Stimulated activated CD8-positive, alpha-beta memory T cell treated with anti-CD3 and anti-CD28 coated beads, Interleukin-15, amount 100 ng/mL, for 48 hours (primary cell): ENCODE results near the gene MEGF11.

ENCODE experiments used
- DNase-seq, 2 donors: peaks; one replicate each; pipeline ENCODE4 v3.0.0-alpha.2; 2020; ENCODE audit warnings: low read depth in 2 of 2

MEGF11 gene

DNA sequence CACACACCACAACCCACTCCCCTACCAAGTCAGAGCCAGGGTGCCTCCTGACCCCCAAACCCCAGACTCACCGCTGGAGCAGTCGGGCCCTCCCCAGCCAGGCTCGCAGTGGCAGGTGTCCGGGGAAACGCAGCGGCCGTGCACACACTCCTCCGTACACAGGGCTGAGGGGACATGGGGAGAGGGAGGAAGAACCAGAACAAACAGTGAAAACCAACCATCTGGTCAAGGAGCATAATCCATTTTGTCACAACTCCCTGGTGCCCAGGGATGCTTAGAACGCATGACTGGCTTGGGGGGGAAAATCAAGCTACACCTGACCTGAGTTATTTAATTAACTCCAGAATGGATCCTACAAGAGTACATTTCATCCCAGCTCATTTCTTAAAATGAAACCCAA is 159.2 kb downstream of the MEGF11 start:
- no peak for DNase-seq

GRCh38 chr15:66092053-66093016 is 161.2 kb downstream of the MEGF11 start:
- no peak for DNase-seq

DNA sequence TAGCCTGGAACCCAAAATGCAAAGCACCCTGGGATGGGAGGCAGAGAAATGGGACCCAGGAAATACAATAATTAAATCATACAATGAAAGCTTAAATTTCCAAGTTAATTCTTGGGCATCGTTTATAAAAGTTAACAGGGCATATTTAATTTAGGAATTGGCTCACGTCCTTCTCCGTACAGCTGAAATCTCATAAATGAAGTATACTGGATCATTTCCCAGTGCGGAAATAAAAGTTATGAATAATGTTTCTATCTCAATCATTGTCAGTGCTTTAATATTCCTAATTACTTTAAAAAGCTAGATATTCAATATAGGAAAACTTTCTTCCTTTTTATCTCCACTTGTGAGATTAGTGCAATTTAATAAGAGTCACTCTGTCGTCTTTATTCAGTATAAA is 164.0 kb downstream of the MEGF11 start:
- no peak for DNase-seq

- no peak for DNase-seq
Observed at GRCh38 chr15:66089049-66089448, 164.5 kb downstream of the MEGF11 start.

GRCh38 chr15:66085128-66085527 is 168.4 kb downstream of the MEGF11 start:
- peak in 1 of 2 donors; percentile 8 for DNase-seq

GRCh38 chr15:66084704-66085103 is 168.8 kb downstream of the MEGF11 start:
- DNase-seq, result no peak

DNA sequence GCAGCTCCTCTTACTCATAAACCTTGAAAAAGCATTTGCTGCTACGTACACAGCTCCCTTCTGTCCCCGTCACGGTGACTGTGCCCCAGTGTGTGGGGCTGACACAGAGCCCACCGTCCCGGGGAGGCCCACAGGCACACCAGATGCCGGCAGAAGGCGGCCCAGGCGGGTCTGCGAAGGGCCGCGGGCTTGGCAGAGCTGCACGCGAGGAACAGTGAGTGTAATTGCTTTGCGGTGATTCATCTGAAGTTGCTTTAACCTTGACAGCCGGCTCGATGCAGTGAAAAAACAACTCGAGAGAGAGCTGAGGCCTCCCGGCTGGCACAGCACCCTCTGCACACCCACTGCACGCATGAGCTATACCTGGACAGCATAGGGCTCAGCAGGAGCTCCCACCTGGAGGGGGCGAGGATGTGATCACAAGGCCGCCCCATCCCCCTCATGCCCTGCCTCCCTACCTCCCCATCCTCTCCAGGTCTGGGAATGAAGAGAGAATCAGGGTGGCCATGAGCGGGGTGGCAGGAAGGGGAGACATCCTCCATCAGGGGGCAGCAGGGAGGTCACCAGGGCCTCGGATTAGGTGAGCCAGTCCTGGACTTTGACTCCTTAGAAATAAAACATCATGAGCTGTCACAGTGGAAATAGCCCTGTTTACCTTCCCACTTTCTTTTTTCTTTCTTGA is 172.7 kb downstream of the MEGF11 start:
- DNase-seq, result no peak

DNA sequence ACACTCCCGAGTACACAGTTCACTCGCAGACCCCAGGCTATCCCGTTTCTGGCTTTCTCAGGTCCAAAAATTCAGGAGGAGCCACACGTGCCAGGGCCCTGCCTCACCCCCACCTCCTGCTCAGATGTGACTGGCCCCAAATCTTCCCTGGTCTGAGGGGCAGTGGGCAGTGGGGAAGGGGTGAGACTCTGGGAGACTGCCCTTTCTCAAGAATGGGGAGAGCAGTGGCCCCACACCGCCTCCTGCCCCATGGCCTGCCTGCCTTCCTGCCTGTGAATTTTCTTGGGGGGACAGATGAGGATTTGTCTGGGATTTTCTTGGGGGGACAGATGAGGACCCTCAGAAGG is 174.6 kb downstream of the MEGF11 start:
- DNase-seq, result no peak

DNA sequence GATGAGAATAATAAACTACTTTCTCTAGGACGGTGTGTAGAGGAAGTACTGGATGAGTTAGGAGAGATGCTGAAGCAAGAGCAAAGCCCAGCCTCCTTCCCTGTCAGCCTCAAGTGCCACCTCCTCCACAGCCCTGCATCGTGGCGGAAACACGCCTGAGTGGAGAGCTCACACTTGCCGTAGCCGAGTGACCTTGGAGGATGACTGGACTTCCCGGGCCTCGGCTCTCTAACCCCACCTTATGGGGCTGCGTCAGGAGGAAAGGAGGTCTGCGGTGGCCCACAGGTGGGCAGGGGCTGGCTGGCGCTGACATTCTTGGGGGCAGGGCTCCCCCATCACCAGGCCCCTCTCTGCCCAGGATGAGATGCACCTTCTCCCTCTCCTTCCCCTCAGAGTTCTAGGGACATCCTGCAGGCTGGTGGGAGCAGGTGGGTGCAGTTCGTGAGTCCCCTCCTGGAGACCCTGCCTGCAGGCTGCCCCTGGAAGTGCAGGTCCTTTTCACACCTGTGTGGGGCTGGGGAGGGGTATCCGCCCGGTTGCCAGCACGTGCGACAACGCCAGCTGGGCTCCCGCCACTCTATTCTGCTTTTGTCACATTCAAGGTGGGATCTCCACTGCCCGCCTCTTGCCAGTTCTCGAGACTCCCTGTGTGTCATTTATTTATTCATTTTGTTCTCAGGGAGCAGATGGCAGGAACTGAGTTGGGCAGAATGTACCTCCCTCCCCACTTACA is 175.2 kb downstream of the MEGF11 start:
- no peak for DNase-seq

GRCh38 chr15:66077320-66077663 is 176.3 kb downstream of the MEGF11 start:
- no peak for DNase-seq

GRCh38 chr15:66076591-66077319 is 176.8 kb downstream of the MEGF11 start:
- DNase-seq, result no peak

GRCh38 chr15:66075947-66076346 is 177.6 kb downstream of the MEGF11 start:
- no peak for DNase-seq

GRCh38 chr15:66072616-66073361 is 180.8 kb downstream of the MEGF11 start:
- DNase-seq, result no peak

- no peak for DNase-seq
Observed at GRCh38 chr15:66071921-66072295, 181.6 kb downstream of the MEGF11 start.

DNA sequence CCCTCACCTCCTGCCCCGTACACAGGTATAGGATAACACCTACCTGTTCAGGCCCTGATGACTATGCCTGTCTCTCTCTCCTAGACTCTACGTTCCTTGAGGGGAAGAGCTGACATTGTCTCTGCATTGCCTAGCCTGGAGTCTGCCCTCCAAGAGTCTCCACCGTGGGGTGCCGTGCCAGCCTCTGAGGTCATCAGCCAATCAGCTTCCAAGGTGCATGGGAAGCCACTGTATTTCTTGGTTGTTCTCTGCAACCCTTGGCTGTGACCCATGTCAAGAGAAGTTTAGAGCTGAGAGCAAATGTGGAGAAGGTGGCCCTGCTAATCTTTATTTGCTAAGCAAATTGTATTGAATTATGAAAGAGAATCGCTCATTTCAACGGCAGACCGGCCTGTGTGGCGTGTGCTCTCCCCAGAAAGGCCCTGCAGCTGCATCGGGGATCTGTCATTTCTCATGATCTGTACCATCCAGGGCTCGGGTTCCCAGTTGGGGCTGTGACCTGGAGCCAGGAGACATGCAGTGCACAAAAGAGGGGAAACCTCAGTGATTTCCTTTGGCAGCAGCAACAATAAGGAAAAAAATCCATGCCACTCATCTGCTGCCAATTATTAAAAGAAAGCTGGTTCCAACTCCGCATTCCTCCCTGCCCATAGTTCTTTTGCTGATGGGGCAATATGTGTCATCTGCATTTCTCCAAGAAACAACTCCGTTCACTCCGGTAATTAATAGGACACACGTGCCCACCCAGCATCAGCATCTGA is 182.2 kb downstream of the MEGF11 start:
- no peak for DNase-seq

DNA sequence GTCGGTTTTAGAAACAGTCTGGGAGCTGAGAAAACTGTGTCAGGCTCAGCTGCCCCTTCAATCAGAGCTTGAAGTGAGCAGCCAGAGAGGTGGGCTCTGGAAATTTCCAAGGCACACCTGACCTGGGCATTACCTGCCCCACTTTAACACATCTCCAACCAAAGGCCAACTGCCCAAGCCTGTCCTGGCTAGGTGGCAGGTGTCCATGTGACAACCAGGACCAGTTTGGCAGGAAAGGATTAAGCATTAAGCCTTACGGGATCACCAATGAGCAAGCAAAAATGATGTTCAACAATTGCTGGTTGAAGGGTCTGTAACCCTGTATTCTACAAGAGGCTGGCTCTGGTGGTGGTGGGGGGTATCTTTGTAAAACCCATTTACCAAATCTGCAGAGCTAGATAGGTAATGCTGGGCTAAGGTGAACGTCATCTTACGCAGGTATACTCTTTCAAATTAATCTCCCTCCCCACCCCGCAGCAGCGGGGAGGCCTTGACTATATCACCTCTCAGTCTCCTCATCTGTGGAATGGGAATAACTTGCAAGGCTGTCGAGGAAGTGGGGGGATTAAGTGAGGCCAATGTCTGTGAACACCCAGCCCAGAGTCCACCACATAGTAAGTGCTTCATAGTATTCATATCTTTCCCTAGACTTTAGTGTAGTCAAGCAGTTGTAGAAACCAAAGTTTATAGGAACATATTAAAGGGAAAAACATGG is 183.2 kb downstream of the MEGF11 start:
- no peak for DNase-seq

GRCh38 chr15:66069751-66070150 is 183.8 kb downstream of the MEGF11 start:
- DNase-seq, result no peak

GRCh38 chr15:66068801-66069200 is 184.7 kb downstream of the MEGF11 start:
- DNase-seq, result no peak

DNA sequence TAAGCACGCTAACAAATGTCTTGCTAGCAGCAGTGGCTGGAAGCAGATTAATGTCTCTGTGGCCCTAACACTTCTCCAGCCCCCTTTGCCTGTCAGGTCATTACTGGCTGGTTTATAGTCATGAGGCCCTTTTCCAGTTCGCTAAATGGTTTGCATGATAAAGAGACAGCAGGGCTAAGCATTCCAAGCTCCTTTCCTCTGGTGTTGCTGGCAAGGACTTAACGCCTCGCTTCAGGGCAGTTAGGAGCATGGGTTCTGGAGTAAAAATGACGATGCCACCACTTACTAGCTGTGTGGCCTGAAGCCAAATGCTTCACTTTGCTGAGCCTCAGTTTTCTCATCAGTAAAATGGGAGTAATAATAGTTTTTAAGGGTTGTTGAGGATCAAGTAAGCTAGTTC is 185.9 kb downstream of the MEGF11 start:
- no peak for DNase-seq

DNA sequence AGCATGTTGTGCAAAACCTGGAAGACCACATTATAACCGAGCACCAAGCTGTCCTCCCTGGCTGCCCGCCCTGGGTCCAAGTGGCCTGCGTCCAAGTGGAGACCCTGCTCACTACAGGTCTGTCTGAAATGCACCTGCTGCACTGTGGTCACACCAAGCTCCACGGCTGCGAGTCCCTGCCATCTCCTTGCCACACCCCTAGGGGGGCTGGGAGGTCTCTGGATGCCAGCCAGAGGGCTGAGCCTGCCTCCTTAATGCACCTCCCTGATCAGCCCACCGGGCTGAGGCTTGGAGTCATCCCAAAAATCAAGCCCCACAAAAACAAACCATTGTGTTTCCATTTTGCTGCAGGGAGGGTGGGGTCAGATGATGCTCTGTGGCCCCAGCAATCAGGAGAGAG is 187.1 kb downstream of the MEGF11 start:
- DNase-seq, result no peak
